GM12878 (cell line): ENCODE data around the gene MFN2. TPM values are rescaled to one million over a fixed set of nuclear protein-coding genes. Genes with fewer than 3 reads are reported as not detected.
A peak's percentile ranks its signal among the peaks of the same experiment; 100 is the strongest.

Experiments
- BACH1 ChIP-seq: fragments of 450-650 bp; IDR thresholded peaks from 2 replicates; pipeline ENCODE4 v1.6.1; 2017; ENCODE audit warnings: mild to moderate bottlenecking, borderline replicate concordance
- CBX3 ChIP-seq: fragments of 200-600 bp; sonication (generic); IDR thresholded peaks from 2 replicates; pipeline ENCODE4 v1.6.1; 2016; ENCODE audit warnings: low read depth, borderline replicate concordance
- CHD1 ChIP-seq: IDR thresholded peaks from 2 replicates; pipeline ENCODE4 v1.6.1; 2012; ENCODE audit warnings: low read depth, low read length, improper control_type of control experiment
- CTCF ChIP-seq, 3 experiments: IDR thresholded peaks in 2 of 3; conservative IDR thresholded peaks in 1 of 3; 2 replicates each; pipeline ENCODE4 v1.5.1; 2011; ENCODE audit warnings: low read depth in 3 of 3, low read length in 3 of 3, mild to moderate bottlenecking in 3 of 3, control low read depth in 2 of 3, moderate library complexity in 2 of 3, inconsistent platforms in 1 of 3, mixed read lengths in 1 of 3; ENCODE audit not compliant: control insufficient read depth in 2 of 3, insufficient read depth in 1 of 3; ENCODE audit errors: extremely low read depth in 1 of 3
- ELK1 ChIP-seq: IDR thresholded peaks from 2 replicates; pipeline ENCODE4 v1.6.1; 2012; ENCODE audit warnings: low read depth, low read length, improper control_type of control experiment
- FOS ChIP-seq: IDR thresholded peaks from 3 replicates; pipeline ENCODE4 v1.6.1; 2011; ENCODE audit warnings: borderline replicate concordance; ENCODE audit not compliant: insufficient read length; ENCODE audit errors: extremely low read depth
- FOXM1 ChIP-seq: IDR thresholded peaks from 2 replicates; pipeline ENCODE4 v1.6.1; 2012; ENCODE audit warnings: low read depth, mild to moderate bottlenecking, inconsistent platforms, low read length, moderate library complexity
- HDGF ChIP-seq: fragments of 450-650 bp; IDR thresholded peaks from 2 replicates; pipeline ENCODE4 v1.6.1; 2016; ENCODE audit warnings: antibody characterized with exemption
- KAT2A ChIP-seq: conservative IDR thresholded peaks from 2 replicates; pipeline ENCODE4 v1.6.1; 2011; ENCODE audit warnings: low read depth, low read length; ENCODE audit not compliant: control insufficient read depth
- MLLT1 ChIP-seq: fragments of 450-650 bp; IDR thresholded peaks from 2 replicates; pipeline ENCODE4 v1.6.1; 2016; ENCODE audit warnings: mild to moderate bottlenecking
- MYB ChIP-seq: fragments of 150-350 bp; IDR thresholded peaks from 2 replicates; pipeline ENCODE4 v1.6.1; 2014; ENCODE audit warnings: mild to moderate bottlenecking, low read depth, low read length, borderline replicate concordance
- NKRF ChIP-seq: fragments of 450-650 bp; conservative IDR thresholded peaks from 2 replicates; pipeline ENCODE4 v1.6.1; 2017; ENCODE audit warnings: mild to moderate bottlenecking, moderate library complexity
- POU2F2 ChIP-seq: IDR thresholded peaks from 3 replicates; pipeline ENCODE4 v1.6.1; 2011; ENCODE audit warnings: low read depth, mild to moderate bottlenecking, low read length, borderline replicate concordance
- RELA ChIP-seq: fragments of 450-650 bp; IDR thresholded peaks from 2 replicates; pipeline ENCODE4 v1.8.0; 2014; ENCODE audit warnings: borderline replicate concordance; ENCODE audit not compliant: partially characterized antibody
- TARDBP ChIP-seq: IDR thresholded peaks from 2 replicates; pipeline ENCODE4 v1.6.1; 2016; ENCODE audit warnings: borderline replicate concordance
- TCF3 ChIP-seq: IDR thresholded peaks from 2 replicates; pipeline ENCODE4 v1.6.1; 2012; ENCODE audit warnings: low read depth, mild to moderate bottlenecking, low read length, borderline replicate concordance; ENCODE audit not compliant: insufficient read depth
- YY1 ChIP-seq: IDR thresholded peaks from 2 replicates; pipeline ENCODE4 v1.6.1; 2011; ENCODE audit warnings: low read depth, mild to moderate bottlenecking, low read length
- ZNF24 ChIP-seq: fragments of 450-650 bp; IDR thresholded peaks from 2 replicates; pipeline ENCODE4 v1.6.1; 2017; ENCODE audit warnings: antibody characterized with exemption, mild to moderate bottlenecking
- ZNF687 ChIP-seq: fragments of 450-650 bp; IDR thresholded peaks from 2 replicates; pipeline ENCODE4 v1.6.1; 2017; ENCODE audit warnings: mild to moderate bottlenecking, moderate library complexity
- ZZZ3 ChIP-seq: IDR thresholded peaks from 2 replicates; pipeline ENCODE4 v1.6.1; 2011; ENCODE audit warnings: low read depth; ENCODE audit not compliant: control insufficient read depth, insufficient read length
- polyA plus RNA-seq, 11 experiments: library from polyadenylated mRNA; depleted of rRNA in 4 of 11; unstranded in 6 of 11; stranded (reverse) in 5 of 11; fragments of >200 nt; fragmentation: Nextera tagmentation in 4 of 11; fragmentation: Illumina TruSeq in 1 of 11; extraction: Ambion mirVana in 4 of 11; extraction: Trizol in 1 of 11; gene quantifications; 1 replicate in 1 of 11; 2 replicates in 10 of 11; pipeline versions ENCODE4 v1.2.1 to v1.2.3, GENCODE V29; 2011 to 2016; ENCODE audit warnings: inconsistent platforms in 2 of 11, missing spikeins in 2 of 11, low read depth in 1 of 11
- total RNA-seq, 4 experiments: library from RNA; depleted of rRNA in 3 of 4; stranded (reverse); fragments of >200 nt in 3 of 4; fragmentation: Illumina TruSeq in 1 of 4; extraction: Trizol in 1 of 4; gene quantifications; 2 replicates each; pipeline versions ENCODE4 v1.2.1 to v1.2.3, GENCODE V29; 2013 to 2021

MFN2 gene
- total and polyA plus RNA-seq, 10 of the 15 experiments (the other 5 are each of a cell fraction or from before 2014, with no cell fraction given), result 5.3 to 64.4 (median 48.1) TPM

GRCh38 chr1:12052008-12052573 lies 71.8 kb downstream of the MFN2 start (continued):
- TF ChIP-seq CTCF (IDR thresholded peaks at IDR 0.05 in 2 of 3, conservative IDR thresholded peaks at IDR 0.05 in 1 of 3; ENCODE audit: control insufficient read depth in 2 of 3, extremely low read depth in 1 of 3, insufficient read depth in 1 of 3, low read depth in 3 of 3, low read length in 3 of 3), result no peak
- TF ChIP-seq FOS, result no peak
- peak; percentile 66 for TF ChIP-seq MLLT1
- peak; percentile 67; the same call in 1 of the 2 replicates for TF ChIP-seq YY1
- TF ChIP-seq NKRF, result no peak; the same call in 1 of the 2 replicates
- peak; percentile 57; the same call in 1 of the 2 replicates for TF ChIP-seq ZNF24
- peak; percentile 94; the same call in 1 of the 2 replicates for TF ChIP-seq BACH1
- no peak for TF ChIP-seq ZZZ3
- TF ChIP-seq CBX3, result no peak
- TF ChIP-seq FOXM1, result no peak
- TF ChIP-seq RELA, result peak; percentile 69
- TF ChIP-seq ZNF687, result peak; percentile 82; the same call in 1 of the 2 replicates
- peak; percentile 94 for TF ChIP-seq HDGF
- peak; percentile 84; the same call in 1 of the 2 replicates for TF ChIP-seq TARDBP
- TF ChIP-seq MYB, result no peak
- no peak for TF ChIP-seq CHD1
- no peak for TF ChIP-seq ELK1
- peak; percentile 92 for TF ChIP-seq TCF3
- TF ChIP-seq POU2F2, result peak; percentile 91
- no peak for TF ChIP-seq KAT2A
